HG03025 (cell line): ENCODE data around the gene CERS1.
"Not testable (repeated sequence)": the region's sequence is repeated elsewhere in the genome, so short reads cannot be mapped to it uniquely, and the experiment has no call there.

Source experiments
- ATAC-seq: cut with Tn5 transposase; IDR thresholded peaks from one replicate; pipeline ENCODE4 v1.9.1; 2021; ENCODE audit warnings: mild to moderate bottlenecking, moderate library complexity; ENCODE audit not compliant: unreplicated experiment, low FRiP score

Gene CERS1

DNA sequence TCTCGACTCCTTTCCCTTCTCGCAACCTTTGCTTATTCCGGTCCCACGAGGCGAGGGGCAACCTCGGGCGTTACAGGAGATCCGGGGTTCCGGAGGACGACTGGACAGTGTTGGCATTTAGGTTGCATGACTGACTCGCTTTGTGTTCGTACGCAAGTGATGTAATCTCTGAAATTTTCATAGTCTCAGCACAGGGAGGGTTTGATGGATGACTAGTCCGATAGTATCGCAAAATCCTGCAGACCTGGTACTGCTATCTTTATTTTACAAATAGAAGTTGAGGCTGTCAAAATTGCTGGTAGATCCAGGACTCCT is 23.9 kb upstream of the CERS1 start:
- no peak for ATAC-seq

DNA sequence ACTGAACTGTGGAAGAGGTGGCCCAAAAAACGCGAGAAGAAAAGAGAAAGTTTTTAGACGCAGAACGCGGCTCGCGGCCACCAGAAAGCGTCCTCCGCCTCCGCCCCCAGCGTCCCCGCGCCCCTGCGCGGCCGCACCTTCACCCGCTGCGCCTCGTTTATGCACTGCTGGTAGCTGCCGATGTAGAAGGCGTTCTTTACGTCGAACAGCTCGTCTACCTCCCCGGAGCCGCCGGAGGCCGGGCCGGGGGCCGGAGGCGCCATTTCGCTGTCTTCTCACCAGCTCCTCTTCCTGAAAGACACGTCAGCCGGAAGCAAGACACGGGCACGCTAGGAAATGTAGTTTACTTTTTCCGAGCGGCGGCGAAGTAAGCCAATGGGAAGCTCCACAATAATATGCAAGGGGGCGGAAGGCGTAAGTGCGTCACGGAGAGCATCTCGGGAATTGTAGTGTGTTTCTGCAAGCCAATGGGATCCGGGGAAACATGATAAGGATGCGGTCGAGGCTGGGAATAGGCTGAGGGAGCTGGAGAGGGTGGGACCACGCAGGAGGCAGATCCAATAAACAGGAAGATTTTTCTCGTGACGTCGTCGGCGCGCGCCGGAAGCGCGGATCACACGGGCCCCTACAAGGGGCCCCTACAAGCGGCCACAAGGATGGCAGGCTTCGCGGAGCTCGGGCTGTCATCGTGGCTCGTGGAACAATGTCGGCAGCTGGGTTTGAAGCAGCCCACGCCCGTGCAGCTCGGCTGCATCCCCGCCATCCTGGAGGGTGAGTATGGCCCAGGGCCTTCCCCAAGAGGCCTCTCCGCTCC is 23.3 kb upstream of the CERS1 start, which contains the start of the genes COPE and DDX49:
Gene COPE (minus strand): TSS at position 302 of the 814 bp plus-strand sequence. CDS start 39 bp downstream, at position 263.
Gene DDX49 (plus strand): TSS at position 630 of the 814 bp plus-strand sequence. CDS start 27 bp downstream, at position 657.
- ATAC-seq, result peak; percentile 90

DNA sequence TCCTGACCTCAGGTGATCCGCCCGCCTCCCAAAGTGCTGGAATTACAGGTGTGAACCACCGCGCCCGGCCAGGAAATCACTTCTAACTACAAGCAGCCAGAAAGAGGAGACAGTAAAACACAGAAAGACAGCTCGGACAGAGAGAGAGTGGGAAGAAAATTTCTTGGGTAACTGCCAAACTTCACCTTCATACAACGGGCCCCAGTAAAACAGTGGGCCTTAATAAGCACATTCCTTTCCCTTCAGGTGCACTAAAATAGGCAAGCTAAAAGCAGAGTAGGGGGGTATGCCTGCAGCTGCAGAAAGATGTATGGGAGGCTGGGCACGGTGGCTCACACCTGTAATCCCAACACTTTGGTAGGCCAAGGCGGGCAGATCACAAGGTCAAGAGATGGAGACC is 21.6 kb upstream of the CERS1 start:
- not testable (repeated sequence) for ATAC-seq

DNA sequence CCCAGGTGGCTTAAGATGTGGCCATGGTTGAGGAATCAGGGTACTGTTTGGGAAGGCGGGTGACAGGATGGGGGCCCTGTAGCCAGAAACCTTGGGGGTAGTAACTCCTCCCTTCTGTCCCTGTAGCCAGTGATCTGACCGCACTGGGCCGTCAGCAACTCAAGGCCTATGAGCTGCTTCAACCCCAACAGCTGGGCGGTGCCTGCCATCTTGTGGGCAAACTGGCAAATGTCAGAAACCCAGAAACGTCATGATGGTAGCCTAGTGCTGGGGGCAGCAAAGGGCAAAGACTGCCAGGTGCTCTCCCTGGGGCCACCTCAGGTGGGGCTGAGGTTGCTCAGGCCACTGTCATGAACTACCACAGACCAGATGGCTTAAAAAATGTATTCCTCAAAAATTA is 19.7 kb upstream of the CERS1 start:
- no peak for ATAC-seq

DNA sequence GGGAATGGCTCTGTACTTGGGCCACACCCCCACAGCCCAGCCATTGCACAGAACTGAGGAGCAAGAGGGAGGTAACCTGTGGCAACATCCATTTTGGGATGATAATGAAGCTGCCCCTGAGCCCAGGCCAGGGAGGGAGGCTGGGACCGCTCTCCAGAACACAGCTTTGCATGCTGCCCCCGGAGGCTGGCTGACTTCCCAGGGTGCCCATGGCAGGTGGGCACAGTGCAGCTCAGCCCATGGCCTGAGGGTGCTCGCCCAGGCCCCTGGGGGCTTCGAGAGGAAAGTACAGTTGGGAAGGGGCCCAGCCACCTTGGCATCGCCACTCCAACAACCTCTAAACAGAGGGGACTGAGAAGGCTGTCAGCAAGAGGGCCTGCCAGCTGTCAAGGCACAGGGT is 17.5 kb upstream of the CERS1 start:
- ATAC-seq, result no peak

DNA sequence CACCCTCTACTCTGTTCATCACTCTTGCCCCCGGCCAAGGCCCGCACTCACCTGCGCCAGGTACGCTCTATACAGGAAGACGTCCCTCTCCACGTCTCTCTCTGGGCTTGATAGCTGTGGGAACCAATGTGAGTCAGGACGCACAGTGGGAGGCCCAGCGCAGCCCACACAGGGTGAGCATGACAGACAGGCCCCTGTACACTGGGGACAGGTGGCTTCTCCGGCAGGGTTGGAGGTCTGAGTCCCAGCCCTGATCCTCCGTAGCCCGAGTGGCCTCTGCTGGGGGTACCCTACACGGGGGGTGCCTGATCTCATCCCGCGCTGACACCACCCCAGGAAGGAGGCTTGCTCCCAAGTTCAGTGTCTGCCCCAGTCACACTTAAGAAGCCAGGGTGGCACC is 17.0 kb upstream of the CERS1 start:
- no peak for ATAC-seq

DNA sequence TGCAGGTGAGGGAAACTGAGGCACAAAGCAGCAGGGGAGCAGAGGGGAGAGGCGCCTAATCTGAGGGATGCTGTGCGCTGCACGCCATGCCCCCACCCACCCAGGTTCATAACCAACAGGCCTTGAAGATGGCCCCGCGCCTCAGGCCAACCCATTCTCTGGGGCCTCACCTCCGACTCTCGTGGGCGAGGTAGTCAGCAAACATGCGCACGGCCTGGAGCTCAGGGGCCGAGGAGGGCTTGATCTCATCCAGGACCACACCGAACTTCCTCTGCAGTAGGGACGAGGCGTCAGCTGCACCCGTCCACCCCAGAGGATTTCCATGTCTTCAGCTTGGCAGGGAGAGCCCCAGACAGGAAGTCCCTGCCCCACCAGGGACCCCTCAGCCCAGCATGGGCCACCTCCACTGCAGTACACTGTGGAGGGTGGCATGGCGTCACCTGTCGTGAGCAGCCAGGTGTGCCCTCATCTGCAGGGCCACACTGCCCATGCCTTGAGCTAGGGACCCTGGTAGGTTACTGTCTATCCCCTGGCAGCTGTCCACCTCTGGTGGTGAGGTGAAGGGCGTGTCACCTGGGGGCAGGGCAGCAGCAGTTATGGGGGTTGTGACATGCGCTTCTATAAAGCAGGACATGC is 15.0 kb upstream of the CERS1 start:
- no peak for ATAC-seq

DNA sequence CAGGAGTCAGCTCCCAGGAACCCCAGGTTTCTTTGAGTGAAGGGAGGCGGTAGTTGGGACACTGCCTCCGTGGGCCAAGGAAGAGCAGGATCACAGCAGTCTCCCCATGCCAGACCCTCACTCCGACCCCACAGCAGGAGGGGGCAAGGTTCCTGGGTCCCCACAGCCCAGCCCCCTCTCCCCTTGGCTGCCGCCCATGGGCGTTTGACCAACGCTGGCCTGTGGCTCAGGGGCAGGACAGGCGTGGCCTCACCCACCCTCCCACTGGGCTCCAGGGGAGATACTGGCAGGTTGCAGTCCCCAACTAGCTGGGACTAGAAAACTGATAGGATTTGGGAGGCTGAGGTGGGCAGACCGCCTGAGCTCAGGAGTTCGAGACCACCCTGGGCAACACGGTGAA is 14.1 kb upstream of the CERS1 start:
- ATAC-seq, result no peak

DNA sequence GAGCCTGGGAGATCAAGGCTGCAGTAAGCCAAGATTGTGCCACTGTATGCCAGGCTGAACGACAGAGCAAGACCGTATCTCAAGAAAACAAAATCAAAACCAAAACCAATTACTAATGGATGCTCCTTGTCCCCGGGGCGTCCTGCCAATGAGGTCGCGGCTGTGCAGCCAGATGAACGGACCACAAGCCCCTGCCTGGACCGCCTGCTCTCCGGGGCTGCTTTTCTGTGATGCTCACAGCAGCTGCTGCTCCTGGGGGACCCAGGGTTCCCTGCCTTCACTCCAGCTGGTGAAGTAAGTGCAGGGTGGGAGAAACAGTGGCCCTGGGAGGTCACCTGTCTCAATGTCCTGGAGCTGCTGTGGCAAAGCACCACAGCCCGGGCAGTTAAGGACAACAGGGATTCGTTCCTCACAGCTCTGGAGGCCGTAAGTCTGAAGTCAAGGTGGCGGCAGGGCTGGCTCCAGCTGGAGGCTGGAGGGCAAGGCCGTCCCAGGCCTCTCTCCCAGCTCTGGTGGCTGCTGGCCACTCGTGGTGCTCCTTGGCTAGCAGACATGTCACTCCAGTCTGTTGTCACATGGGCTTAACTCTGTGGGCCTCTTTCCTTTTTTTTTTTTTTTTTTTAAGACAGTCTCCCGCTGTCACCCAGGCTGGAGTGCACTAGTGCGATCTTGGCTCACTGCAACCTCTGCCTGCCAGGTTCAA is 13.1 kb upstream of the CERS1 start:
- no peak for ATAC-seq

DNA sequence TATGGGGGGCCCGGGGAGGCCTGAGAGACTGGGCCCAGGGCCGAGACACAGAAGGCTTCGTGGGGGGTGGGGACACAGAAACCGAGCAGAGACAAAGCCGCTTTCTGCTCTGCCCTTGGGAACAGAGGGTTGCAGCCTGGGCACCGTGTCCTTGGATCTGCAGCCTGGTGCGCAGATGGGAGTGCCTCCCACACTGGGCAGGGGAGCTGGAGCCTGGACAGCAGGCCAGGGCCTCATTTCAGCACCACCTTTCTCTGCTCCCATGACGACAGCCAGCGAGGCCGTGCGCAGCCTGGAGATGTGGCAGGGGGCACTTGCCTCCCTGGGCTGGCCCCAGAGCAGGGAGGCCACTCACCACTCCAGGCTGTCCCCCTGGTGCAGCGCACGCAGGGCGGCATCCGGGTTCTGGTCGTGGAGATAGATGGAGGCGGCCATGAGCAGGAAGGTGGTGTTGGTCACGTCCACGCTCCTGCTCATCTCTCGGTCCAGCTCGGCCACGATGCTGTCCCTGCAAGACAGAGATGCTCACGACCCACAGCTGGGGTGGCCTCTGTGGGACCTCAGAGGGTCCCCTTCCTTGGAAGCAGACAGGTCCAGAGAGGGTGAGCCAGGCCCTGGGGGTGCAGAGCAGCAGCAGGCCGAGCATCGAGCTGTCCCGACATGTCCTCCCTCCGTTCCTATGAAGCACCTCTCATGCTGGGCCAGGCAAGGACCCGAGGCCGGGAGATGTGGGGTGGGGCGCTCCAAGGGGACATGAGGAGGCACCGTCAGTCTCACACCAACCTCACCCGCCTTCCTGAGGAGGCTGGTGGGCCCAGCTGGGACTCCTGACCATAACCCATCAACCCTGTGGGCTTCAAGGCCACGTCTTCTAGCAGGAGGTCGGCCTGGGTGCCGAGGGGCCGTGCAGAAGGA is 10.9 kb upstream of the CERS1 start:
- ATAC-seq, result no peak

DNA sequence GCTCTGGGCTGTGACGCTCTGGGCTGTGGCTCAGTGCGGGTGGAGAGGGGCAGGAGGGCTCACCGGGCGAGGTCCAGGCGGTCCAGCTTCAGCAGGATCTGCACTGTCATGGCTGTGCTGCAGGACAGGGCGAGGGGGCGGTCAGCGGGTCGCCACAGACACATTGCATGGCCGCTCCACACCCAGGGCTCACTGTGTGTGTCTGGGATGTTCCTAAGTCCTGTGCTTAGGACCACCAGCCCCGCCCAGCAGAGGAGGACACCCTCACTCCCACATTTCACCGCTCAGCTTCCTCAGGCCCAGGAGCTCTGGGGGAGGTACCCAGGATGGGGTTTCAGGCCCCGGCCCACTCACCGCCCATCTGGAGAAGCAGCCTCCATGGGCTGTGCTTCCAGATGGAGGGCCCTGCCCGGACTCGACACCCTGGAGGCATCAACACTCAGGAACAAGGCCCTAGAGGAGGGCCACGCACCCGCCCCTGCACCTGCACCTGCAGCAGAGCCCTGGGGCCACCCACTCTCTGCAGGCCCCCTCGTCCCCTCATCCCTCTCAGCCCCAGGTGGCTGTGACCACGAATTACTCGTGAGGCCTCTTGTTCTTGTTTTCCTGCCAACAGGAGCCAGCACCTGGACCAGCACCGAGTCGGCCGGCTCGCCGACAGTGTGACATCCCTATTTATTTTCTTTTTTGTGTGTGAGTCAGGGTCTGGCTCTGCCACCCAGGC is 9.7 kb upstream of the CERS1 start:
- ATAC-seq, result no peak

DNA sequence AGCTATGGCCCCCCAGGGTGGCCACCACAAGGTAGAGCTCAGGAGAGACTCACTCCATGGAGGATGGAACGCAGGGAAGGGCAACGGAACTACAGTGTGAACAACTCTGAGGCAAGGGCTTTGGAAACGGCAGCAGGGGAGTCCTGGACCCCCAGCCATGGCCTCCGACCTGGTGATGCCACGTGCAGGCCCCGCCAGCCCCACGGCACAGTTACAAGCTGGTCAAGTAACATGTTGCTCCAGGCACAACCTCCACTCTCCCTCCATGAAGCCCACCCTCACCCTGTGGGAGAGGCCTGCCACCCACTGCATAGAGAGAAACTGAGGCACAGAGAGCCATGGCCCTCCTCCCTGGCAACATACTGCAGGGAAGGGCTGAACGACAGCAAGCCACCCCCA is 9.1 kb upstream of the CERS1 start:
- ATAC-seq, result no peak

DNA sequence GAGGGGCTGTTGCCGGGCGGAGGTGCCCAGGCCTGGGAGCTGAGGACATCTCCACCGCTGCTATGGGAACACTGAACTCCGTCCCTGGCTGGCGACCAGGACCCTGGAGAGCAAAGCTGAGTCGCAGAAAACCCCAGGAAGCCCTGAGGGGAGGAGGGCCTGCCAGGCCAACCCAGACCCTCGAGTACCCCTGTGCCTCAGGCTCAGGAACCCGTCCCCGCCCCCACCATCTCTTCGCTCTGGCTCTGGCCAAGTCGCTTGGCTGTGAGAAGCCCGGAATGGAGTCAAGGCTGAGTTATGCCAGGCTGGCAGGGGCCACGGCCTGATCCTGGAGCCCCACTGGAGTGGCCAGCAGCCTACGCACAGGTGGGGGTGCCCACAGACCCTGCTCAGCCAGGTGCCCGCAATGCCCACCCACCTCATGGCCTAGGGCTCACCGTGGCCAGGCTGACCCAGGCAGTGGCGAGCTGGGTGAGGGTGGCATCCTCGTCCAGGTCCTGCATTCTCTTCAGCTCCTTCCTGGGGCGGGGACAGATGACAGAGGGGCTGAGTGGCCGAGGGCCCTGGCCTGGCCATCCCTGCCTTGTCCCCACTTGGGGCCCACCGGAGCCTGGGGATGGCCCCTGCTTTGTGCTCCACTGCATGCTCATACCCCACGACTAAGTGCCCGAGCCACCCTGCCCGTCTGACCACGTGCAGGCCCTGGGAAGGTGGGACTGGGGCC is 8.5 kb upstream of the CERS1 start:
- no peak for ATAC-seq

DNA sequence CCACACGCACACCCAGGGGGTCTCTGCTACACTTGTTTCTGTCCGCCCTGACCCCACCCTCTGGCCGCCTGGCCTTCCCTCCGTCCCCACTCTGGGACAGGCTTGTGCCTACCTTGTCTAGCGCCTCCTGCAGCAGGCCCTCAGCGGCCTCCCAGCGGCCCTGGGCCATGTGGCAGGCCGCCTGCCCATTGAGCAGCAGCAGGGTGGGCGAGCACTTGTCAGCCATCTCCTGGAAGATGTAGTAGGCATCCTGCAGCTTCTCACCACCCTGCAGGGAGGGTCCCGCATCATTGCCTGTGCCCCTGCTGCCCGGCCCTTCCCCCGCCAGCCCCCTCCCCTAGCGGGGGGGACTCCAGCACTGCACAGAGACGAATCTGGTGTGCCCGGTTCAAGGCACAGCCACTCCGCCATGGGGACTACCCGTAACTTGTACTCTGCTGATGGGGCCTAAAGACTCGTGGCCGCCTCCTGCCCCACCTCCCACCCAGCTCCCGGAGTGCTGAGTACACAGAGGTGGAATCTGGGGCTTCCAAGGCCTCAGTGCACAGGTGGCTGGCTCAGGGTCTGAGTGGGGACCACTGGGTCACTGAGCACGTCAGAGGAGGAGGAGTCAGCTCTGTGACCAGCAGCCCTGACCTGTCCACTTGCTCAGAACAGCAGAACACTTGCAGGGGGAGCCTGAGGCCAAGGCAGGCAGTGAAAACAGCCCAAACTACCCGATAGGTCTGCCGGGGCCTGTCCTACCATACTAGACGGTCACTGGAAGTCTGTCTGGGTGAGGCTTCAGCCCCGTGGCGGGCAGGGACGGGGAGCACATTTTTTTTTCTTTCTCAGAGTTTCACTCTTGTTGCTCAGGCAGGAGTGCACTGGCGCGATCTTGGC is 7.4 kb upstream of the CERS1 start:
- no peak for ATAC-seq

DNA sequence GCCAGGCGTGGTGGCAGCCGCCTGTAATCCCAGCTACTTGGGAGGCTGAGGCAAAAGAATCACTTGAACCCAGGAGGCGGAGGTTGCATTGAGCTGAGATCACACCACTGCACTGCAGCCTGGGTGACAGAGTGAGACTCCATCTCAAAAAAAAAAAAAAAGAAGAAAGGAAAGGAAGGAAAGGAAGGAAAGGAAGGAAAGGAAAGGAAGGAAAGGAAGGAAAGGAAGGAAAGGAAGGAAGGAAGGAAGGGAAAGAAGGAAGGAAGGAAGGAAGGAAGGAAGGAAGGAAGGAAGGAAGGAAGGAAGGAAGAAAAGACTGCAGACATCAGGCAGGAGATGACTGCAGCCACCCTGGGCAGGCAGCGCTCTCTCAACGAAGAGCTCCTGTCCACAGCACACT is 6.6 kb upstream of the CERS1 start:
- not testable (repeated sequence) for ATAC-seq

DNA sequence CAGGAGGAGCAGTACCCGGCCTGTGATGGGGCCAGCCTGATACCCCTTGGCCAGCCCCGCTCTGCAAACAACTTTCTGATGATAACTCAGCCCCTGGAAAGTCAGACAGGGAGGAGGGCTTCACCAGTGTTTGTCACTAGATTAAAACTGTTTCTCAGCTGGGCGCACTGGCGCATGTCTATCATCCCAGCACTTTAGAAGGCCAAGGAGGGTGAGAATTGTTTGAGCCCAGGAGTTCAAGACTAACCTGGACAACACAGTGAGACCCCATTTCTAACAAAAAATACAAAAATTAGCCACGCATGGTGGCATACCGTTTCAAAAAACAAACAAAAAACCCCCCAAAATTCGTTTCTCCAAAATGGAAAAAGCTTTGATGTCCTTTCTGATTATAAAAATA is 5.5 kb upstream of the CERS1 start:
- no peak for ATAC-seq

DNA sequence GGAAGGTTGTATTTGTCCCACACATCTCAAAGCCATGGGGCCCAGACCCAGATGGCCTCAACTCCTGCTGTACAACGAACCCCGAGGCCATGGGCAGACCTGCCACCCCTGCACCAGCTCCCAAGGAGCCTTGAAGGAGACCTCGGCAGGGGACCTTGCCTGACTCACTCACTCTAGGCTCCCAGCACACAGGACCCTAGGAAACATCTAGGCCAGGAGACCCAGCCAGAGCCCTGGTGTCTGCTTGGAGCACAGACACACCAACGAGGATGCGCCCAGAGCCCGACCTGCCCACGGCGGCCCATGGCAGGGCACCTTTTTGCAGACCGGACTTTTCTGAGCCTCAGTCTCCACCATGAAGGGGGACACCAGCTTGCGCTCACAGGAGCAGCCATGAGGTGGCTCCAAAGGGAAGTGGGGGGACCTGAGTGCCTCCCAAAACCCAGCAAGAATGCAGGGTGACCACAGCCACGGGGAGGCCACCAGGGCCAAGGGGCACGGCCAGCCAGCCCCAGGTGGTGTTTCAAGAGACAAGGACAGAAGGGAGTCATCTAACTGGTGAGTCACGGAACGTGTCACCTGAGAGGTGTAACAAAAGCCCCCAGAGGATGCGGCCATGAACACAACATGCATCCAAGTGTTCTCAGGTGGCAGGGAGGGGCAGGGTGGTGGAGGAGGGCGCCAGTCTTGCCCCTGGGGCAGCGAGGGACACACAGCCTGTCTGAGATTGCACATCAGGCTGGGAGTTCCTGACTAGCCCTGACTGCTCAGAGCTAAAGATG is 4.9 kb upstream of the CERS1 start:
- no peak for ATAC-seq
